ENCODE measurements around the gene SIT1.

GRCh38 chr9:35661756-35662350, 11.1 kb upstream of the SIT1 start:
- no peak for TF ChIP-seq CTCF (conservative IDR thresholded peaks at IDR 0.05; ENCODE audit: low read length)
- no peak for TF ChIP-seq EZH2phosphoT487 (IDR thresholded peaks at IDR 0.05; ENCODE audit: borderline replicate concordance)
